Fibroblast of gingiva (primary cell): ENCODE measurements around the gene EXD3.

ENCODE experiments used
- DNase-seq: peaks from one replicate; pipeline ENCODE4 v3.0.0-alpha.2; 2011; ENCODE audit warnings: low read depth

The EXD3 gene

DNA sequence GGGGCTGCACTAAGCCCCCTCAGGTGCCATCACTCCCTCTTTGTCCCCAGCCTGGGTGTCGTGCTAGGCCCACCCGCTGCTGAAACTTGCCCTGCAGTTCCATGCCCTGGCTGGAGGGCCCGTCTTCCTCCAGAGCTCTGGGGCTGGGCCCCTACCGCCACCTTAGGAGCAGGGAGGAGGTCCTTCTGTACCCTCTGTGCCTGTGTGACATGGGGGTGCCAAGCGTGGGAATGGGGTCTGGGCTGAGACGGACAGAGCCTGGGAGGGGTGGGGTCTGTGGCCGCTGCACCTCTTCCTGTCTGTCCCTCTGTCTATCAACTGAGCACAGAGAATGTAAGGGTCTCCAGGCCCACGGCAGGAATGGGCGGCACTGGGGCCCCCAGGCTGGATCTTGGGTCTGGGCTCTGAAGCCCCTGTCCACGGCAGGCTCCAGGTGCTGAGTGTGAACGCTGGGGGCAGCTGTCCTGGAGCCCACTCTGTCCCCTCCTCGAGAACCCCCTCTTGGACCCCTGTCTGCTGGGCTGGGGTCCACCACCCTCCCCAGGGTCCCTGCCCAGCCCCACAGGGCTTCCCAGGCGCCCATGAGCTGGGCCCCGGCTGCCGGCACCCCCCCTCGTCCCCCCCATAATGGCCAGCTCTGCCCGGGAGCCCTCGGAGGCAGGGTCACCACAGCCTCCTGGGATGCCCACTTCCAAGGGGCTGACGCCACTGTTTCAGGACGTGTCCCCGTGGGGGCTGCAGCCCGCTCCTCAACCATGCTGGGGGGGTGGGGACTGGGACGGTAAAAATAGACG lies 105.0 kb downstream of the EXD3 start:
- DNase-seq, result no peak

GRCh38 chr9:137317021-137317717 lies 105.8 kb downstream of the EXD3 start:
- DNase-seq, result no peak

DNA sequence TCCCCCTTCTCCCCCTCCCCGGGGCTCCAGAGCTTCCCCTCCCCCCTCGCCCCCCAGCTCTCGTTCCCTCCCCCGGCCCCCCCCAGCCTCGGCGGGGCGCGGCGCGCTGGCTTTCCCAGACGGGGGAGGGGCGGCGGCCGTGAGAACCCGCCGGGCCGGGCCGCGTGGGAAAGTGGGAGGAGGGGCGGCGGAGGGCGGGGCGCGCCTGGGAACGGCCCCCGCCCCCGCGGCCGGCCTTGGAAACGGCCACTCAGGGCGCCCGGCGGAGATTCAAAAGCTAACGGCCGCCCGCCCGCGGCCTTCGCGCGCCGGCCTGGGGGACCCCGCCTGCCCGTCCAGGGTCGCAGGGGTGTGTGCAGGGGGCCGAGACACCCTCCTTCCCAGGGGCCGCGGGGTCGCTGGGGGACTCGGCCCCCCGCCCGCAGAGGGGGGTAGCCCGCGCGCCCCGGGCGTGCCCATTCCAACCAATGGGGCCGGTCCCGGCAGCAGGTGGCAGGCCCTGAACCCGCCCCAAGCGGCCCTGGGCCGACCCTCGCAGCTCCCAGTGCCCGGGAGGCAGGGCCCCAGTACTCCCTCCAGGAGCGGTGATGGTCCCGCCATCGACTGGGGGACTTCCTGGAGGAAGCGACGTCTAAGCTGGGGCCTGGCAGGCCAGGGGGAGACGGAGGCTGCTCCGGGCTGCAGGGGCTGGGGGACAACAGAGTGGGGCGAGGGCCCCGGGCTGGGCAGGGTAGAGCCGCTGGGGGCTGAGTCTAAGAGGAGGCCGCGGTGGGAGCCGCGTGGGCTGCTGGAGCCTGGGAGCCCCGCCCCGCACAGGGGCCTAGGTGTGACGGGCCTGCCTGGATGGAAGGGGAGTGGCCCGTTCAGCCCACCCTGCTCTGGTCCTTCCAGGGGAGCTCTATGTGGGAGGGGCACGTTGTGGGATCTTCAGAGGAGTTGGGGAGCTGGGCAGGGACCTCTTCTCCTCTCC lies 106.7 kb downstream of the EXD3 start:
- no peak for DNase-seq

GRCh38 chr9:137315581-137316011 lies 107.4 kb downstream of the EXD3 start:
- DNase-seq, result no peak

- no peak for DNase-seq
Measured at GRCh38 chr9:137314561-137315560, 108.1 kb downstream of the EXD3 start.

GRCh38 chr9:137313956-137314560 lies 108.9 kb downstream of the EXD3 start:
- DNase-seq, result no peak

DNA sequence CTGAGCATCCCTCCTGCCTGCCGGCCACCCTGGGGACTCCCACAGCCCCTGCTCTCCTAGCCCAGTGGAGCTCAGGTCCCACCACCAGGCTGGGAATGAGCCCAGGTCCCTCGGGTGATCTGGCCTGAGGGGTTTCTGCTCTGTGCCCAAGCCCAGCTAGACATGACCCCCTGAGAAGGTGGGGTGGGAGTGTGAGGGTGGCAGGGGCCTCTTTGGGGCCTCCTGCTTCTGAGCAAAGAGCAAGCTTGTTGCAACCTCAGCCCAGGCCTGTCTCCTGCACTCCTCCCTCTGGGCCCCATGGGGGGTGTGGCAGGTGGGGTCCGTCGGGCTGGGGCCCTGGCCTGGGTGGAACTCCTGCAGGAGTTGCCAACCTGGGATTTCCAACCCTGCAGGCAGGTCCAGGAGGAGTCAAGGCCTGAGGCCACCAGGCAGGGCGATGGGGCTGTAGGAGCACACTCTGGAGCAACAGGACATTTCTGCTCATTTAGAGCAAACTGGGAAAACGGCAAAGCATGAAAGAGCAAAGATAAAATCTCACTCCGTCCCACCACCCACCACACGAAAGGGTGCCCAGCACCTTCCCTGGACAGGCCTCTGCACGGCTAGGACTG lies 109.5 kb downstream of the EXD3 start:
- DNase-seq, result no peak

DNA sequence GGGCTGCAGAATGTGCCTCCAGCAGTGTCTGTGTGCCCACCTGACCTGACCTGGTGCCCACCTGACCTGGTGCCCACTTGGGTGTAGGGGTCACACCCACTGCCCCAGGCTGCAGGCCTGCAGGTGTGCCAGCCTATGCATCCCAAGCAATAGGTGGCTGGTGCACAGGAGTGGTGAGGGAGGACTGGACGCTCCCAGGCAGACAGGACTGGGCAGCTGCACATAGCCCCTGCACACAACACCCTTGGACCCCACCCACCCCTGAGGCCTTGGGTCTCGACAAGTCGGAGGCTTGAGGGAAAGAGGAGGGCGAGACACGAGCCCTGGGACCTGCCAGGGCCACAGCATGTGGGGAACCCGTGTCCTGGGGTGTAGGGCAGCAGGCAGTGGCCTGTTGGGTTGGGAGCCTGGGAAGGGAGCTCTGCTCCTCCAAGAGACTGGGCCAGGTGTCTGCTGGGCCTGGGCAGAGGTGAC lies 110.1 kb downstream of the EXD3 start:
- DNase-seq, result no peak

DNA sequence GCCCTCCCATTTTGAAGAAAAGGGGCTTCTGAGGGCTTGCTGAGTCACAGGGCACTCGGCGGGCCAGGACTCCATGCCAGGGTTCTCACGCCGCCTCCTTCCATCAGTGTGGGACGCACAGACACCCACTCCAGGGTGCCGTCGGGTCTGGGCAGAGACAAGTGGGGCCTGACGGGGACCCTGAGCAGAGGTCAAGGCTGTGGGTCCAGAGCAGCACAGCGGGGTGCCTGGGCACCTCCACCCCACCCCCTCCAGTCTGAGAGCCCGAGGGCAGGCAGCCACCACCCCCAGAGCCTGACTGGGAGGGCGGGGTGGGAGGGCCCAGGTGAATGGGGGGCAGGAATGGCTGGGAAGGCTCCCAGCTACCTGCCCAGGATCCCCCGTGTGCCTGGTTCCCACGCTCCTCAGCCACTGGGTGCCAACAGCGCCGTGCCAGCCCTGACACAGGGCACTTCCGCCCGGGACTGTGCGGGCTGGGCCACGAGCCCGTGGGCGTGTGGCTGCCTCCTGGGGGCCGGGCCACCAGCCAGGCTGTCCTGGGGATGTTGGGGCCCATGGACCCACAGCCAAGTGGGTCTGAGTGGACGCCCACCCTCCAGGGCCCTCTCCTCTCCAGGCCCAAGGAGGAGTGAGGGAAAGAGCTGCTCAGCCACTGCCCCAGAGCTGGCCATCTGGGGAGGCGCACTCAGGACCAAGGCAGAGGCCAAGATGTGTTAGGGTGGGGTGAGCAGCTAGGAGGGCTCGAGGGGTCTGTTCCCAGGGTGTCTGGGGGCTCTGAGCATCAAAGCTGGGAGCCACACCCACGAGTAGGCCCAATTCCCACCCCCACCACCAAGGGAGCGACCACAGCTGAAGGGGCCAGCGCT lies 110.7 kb downstream of the EXD3 start:
- no peak for DNase-seq

GRCh38 chr9:137311171-137311985 lies 111.6 kb downstream of the EXD3 start:
- DNase-seq, result no peak

DNA sequence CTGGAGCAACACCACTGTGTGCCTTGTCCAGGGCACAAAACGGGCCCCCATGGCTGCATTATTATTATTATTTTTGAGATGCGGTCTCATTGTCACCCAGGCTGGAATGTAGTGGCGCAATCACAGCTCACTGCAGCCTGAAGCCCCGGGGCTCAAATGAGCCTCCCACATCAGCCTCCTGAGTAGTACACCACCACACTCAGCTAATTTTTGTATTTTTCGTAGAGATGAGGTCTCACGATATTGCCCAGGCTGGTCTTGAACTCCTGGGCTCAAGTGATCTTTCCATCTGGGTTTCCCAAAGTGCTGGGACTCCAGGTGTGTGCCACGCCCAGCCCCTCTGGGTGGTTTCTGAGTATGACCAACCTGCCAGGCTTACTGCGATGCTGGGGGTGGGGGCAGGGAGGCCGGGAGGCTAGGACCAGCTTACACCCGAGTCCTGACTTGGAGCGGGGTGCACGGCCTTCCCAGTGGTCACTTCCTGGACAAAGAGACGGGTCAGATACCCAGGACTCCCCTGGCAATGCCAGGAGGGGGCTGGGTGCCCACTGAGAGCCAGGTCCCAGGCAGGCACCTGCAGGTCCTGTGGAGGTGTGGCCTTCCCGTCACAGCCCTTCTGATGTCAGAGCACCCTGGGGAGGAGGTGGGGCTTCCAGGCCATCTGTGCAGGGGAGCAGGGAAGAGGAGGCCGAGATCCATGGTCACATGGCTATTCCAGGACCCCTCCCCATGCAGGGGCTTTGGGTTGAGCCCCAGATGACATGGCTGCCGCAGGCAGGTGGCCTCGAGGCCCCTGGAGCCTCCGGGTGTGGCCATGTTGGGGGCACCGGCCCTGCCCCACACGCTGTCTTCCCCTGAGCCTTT lies 112.5 kb downstream of the EXD3 start:
- DNase-seq, result no peak

DNA sequence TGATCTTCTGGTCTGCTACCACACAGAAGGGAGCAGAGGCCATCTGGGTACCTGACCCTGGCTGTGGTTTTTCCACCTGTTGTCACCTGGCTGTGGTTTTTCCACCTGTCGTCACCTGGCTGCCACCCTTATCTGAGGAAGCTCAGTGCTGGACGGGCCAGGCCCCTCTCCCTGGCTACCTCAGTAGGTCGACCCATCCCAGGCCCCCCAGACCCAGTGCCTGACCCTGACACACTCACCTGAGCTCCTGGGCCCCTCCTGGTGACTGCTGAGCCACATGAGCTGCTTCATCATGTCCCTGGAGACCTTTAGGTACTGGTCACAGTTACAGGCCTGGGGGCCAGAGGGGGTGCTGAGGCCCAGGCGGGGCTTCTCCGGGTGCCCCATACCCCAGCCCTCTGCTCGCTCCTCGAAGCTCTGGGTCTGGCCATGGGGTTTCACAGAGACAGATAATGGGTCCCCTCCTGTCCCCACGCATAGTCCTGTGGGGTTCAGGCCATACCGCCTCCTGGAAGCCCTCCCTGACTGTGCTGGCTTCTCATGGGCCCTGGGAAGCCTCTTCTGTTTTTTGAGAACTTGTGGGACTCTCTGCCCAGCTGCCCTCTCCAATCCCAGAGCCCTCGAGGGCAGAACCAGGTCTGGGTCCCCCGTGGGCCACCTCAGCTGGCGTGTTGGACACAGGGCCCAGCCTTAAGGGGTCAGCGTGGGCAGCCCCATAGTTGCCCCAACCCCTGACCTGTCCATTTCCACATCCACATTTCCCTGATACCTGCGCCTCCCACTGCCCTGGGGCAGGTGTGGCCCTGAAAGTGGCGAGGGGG lies 113.4 kb downstream of the EXD3 start:
- no peak for DNase-seq

DNA sequence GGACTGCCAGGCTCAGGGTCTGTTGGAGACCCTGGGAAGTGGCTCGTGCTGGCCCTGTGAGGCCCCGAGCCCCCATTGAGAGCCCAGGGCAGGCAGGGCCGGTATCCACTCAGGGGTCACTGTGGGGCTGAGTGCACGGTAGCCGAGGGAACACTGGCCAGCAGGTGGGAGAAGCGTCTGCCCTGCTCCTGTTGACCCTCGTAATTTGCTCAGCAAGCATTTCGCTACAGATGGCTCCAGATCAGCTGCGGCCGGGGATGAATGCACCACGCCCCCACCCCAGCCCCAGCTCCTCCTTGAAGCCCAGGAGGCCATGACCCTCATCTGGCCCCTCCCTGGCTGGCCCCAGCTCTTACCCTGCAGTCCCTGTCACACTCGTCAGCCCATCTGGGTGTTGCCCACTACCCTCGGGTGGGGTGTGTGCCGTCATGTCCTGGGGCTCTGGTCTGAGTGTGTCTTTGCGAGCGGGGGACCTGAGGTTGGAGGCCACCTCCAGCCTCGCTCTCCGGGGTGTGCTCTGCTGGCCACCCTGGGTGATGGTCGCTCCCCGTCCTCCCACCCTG lies 114.8 kb downstream of the EXD3 start:
- no peak for DNase-seq

GRCh38 chr9:137307255-137308056 lies 115.5 kb downstream of the EXD3 start:
- no peak for DNase-seq

GRCh38 chr9:137306850-137307254 lies 116.1 kb downstream of the EXD3 start:
- DNase-seq, result no peak
